Activated T-helper 2 cell treated with anti-CD3 and anti-CD28 coated beads, Interferon-gamma antibody, Interleukin-2, Interleukin-4, amounts not matched to agents 10 μg/mL and 5 μg/mL and 100 μg/mL, durations not matched to agents 14 hours and 24 hours and 36 hours (primary cell): ENCODE data around the gene ANKRD22. TPM values are rescaled to one million over a fixed set of nuclear protein-coding genes. Genes with fewer than 3 reads are reported as not detected.

Experiments
- DNase-seq: peaks from one replicate; pipeline ENCODE4 v3.0.0; 2021; ENCODE audit warnings: low spot score
- H3K27ac Mint-ChIP-seq: one replicate; pipeline ENCODE4 v1.8.0; 2021; ENCODE audit warnings: mixed read lengths
- H3K27me3 Mint-ChIP-seq: one replicate; pipeline ENCODE4 v1.8.0; 2021; ENCODE audit warnings: low read depth, mixed read lengths
- H3K36me3 Mint-ChIP-seq: one replicate; pipeline ENCODE4 v1.8.0; 2021; ENCODE audit warnings: low read depth, mixed read lengths
- H3K4me1 Mint-ChIP-seq: one replicate; pipeline ENCODE4 v1.8.0; 2021; ENCODE audit warnings: low read depth, mixed read lengths
- H3K4me3 Mint-ChIP-seq: one replicate; pipeline ENCODE4 v1.8.0; 2021; ENCODE audit warnings: low read depth, mild to moderate bottlenecking, moderate library complexity, mixed read lengths
- H3K9me3 Mint-ChIP-seq: one replicate; pipeline ENCODE4 v1.8.0; 2021; ENCODE audit warnings: mixed read lengths
- intact Hi-C: fragments of 100-400 bp; cut with micrococcal nuclease; formaldehyde crosslinking; loops from one replicate; pipeline ENCODE4 v1.15.1; 2023
- total RNA-seq: library from RNA; stranded (reverse); gene quantifications from 2 replicates; pipeline ENCODE4 v1.2.3, GENCODE V29; 2022

Gene ANKRD22
- total RNA-seq, 1 donor from 2014 or later, result not detected

DNA sequence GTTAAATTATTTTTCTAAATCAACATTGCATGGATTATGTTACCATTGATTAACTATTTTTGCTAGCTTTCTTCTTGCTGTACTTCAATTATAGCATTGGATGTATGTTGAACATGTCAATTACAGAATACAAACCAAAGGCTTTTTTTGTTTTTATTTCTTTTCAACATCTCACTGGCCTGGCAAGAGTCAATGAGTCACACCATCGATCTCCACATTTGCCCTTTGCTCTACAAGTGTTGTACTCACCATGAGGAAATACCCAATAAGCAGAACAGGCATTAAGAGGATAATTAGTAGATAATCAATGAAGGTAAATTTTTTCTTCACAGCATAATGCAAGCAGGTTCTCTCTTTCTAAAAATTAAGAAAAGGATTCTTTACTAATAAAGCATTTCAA, 23.3 kb downstream of the ANKRD22 start:
- peaks cover 72% of the 10 kb centered on the region for H3K4me1 Mint-ChIP-seq
- peaks cover 4% of the 10 kb centered on the region for H3K9me3 Mint-ChIP-seq
- no peaks in the 10 kb centered on the region for H3K27me3 Mint-ChIP-seq
- no peak for DNase-seq
- intact Hi-C loops, result loop anchor here (5.0 kb wide), 2 partner anchors 36 to 254 kb away; no protein-coding TSS in a partner anchor
- H3K4me3 Mint-ChIP-seq, result no peak overlapping the region
- H3K36me3 Mint-ChIP-seq, result peaks cover 16% of the 10 kb centered on the region
- H3K27ac Mint-ChIP-seq, result peak overlapping the region; percentile 21

DNA sequence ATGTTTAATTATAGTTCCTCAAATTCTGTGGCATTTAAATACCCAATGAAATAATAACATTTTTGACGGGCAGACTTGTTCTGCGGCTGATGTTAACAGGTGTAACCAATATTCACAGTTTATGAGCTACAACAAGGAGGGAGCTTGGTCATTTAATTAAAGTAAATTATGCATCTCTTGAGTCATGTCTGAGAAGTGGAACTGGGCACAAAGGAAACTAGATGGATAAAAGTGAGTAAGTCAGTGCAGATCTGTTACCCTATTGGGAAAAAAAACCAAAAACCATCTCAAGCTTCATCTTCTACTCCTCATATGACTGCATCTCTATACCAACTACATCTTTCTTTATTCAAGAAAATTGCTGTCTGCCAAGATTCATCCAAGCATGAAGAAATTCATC, 24.0 kb downstream of the ANKRD22 start:
- Mint-ChIP-seq H3K4me1 (peaks cover 66% of the 10 kb centered on the region), H3K4me3 (no peak overlapping the region), H3K36me3 (peaks cover 13% of the 10 kb centered on the region), H3K27me3 (no peaks in the 10 kb centered on the region), H3K27ac (peak overlapping the region; percentile 9), H3K9me3 (peaks cover 4% of the 10 kb centered on the region)
- intact Hi-C loops, result loop anchor here (2.0 to 5.0 kb wide), 4 partner anchors 35 to 255 kb away; no protein-coding TSS in a partner anchor
- no peak for DNase-seq

DNA sequence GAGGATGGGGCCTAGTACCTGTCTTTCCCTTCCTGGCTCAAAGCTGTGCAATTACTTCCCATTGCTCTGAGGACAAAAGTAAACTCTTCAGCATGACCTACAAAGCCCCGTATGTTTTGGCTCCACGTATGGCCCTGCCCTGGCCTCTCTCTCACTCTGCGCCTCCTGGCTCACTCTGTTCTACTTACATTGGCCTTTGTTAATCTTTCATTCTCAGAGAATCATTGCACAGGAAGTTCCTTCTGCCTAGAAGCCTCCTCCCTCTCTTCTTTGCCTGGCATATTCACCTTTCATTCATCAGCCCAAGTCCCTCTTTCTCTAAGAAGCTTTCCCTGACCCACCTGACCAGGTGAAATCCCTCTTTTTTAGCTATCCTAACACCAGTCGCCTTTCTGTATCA, 25.3 kb downstream of the ANKRD22 start:
- H3K4me1 Mint-ChIP-seq, result peaks cover 61% of the 10 kb centered on the region

DNA sequence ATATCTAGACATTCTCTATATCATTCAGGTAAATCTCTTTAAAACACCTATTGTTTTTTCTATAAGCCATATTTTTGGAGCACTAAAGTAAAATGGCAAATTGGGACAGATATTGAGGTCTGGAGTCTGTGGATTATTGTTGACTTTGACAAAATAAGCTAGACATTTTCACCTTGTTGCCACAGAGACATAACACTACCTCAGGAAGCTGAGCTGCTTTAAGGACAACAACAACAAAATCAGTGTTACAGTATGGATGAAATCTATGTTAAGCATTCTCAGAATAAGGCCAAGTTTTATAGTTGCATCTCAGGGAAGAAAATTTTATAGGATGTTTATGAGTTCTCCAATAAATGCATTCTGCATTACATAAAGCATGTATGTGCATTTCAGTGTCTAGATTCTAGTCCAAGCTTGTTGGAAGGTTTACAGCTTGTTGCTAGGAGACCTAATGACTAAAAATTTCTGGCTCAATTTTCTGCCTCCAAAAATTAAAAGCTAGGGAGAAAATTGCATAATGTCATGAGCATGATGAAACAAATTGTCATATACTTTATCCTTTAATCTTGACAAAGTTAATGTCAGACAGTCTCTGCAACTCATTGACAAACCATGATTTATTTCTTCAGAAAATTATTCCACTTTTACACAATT, 30.8 kb downstream of the ANKRD22 start:
- Mint-ChIP-seq H3K4me1 (peaks cover 23% of the 10 kb centered on the region), H3K27ac (no peak overlapping the region), H3K36me3 (peaks cover 3% of the 10 kb centered on the region), H3K27me3 (no peaks in the 10 kb centered on the region), H3K9me3 (no peaks in the 10 kb centered on the region), H3K4me3 (no peak overlapping the region)
- no peak for DNase-seq
- intact Hi-C loops, result no loop called here

More for the DNA sequence above, 25.3 kb downstream of the ANKRD22 start:
- peak overlapping the region; percentile 35 for H3K4me3 Mint-ChIP-seq
- H3K27me3 Mint-ChIP-seq, result no peaks in the 10 kb centered on the region
- intact Hi-C loops, result loop anchor here (2.0 to 5.0 kb wide), 4 partner anchors 34 to 256 kb away; no protein-coding TSS in a partner anchor
- H3K36me3 Mint-ChIP-seq, result peaks cover 13% of the 10 kb centered on the region
- H3K27ac Mint-ChIP-seq, result peak overlapping the region; percentile 58
- peaks cover 4% of the 10 kb centered on the region for H3K9me3 Mint-ChIP-seq
- no peak for DNase-seq

DNA sequence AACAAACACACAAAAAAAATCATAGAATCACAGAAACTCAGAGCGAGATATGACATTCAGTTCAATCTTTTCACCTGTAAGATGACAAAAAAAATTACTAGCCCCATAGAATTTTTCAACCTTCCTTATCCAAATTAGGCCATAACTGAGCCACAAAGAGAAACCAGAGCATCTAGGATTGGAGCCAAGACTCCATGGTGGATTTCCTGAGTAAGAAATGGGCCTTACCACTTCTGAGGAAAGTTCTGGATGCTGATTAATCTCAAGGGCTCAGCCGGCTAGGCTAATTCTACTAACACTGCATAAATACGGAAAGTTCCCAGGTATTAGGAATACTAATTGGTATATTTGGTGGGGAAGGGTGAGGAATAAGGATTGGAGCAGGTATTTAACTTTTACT, 32.4 kb downstream of the ANKRD22 start:
- intact Hi-C loops, result no loop called here
- Mint-ChIP-seq H3K4me3 (no peak overlapping the region), H3K4me1 (peaks cover 18% of the 10 kb centered on the region), H3K27ac (no peak overlapping the region), H3K9me3 (no peaks in the 10 kb centered on the region), H3K36me3 (peaks cover 3% of the 10 kb centered on the region), H3K27me3 (no peaks in the 10 kb centered on the region)
- no peak for DNase-seq

DNA sequence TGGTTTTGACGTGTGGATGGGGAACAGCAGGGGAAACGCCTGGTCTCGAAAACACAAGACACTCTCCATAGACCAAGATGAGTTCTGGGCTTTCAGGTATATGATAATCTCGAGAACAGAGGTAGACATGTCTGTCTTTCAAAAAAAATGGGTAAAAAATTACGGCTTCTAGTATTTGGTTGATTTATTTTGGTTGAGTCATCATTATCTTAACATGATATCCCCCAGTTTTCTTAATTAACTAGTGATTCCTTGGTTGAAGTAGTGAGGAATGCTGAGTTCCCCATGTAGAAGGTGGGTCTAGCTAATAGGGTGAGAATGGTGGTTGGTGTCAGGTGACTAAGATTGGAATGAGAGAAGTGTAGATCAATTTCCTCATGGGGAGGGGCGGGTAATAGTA, 38.4 kb downstream of the ANKRD22 start:
- Mint-ChIP-seq H3K9me3 (no peaks in the 10 kb centered on the region), H3K4me3 (no peak overlapping the region), H3K27me3 (peaks cover 12% of the 10 kb centered on the region), H3K27ac (no peak overlapping the region), H3K4me1 (peaks cover 29% of the 10 kb centered on the region), H3K36me3 (no peaks in the 10 kb centered on the region)
- no peak for DNase-seq
- intact Hi-C loops, result loop anchor here (5.0 kb wide), 1 partner anchor 86 kb away; no protein-coding TSS in a partner anchor

DNA sequence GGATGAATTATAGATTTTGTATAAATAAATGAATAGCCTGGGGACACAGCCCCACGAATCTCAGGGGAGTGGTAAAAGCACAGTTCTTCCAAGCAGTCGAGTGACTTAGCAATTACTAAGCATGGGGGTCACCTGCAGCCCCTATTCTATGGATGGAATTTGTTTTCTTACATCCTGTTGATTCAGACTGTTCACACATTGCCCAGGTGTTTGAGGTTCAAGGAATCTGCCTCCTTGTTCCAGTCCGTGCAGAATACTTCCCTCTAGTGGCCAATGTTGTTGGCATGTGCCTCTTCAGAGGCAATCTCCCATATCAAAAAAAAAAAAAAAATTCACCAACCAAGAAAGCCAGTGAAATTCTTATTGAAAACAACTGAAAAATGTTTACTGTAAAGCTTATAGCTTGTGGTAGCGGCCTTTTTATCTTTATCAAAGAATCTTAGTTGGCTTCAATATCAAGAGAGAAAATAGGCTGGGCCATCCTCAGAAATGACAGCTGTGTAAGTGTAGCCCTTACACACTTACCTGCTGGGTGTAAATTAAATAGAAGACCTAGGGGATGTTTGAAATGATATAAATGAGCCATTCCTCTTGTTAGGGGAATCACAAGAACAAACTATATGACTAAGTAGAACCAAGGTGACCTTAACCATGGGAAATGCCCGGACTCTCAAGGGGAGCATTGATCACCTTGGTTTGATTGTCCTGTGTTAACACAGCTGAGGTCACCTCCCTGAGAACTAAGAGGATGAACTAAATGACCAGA, 41.3 kb downstream of the ANKRD22 start:
- DNase-seq, result no peak
- Mint-ChIP-seq H3K9me3 (no peaks in the 10 kb centered on the region), H3K4me3 (no peak overlapping the region), H3K27me3 (peaks cover 14% of the 10 kb centered on the region), H3K36me3 (no peaks in the 10 kb centered on the region), H3K4me1 (peaks cover 28% of the 10 kb centered on the region), H3K27ac (no peak overlapping the region)
- intact Hi-C loops, result loop anchor here (1.0 to 5.0 kb wide), 3 partner anchors 20 to 122 kb away; no protein-coding TSS in a partner anchor

DNA sequence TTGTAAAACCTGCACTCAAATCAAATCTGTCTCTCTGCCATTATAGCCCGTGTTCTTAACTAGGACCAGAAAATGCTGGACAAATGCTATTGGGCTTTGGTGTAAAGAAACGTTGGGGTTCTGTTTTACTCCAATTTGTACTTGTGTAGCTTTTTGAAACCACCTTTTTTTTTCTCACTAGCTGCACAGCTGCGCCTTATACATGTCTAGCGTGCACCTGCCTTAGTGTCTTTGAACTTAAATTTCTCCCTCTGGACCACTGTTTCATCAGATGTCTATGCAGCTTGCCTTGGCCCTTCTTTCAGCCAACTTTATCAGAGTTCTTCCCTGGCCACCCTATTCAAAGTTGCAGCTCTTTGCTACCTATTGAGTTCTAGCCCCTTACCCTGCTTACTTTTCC, 42.0 kb downstream of the ANKRD22 start:
- Mint-ChIP-seq H3K27ac (no peak overlapping the region), H3K36me3 (no peaks in the 10 kb centered on the region), H3K27me3 (peaks cover 16% of the 10 kb centered on the region), H3K4me3 (no peak overlapping the region), H3K4me1 (peaks cover 28% of the 10 kb centered on the region), H3K9me3 (no peaks in the 10 kb centered on the region)
- intact Hi-C loops, result loop anchor here (1.0 to 10.0 kb wide), 4 partner anchors 21 to 245 kb away; no protein-coding TSS in a partner anchor
- no peak for DNase-seq

DNA sequence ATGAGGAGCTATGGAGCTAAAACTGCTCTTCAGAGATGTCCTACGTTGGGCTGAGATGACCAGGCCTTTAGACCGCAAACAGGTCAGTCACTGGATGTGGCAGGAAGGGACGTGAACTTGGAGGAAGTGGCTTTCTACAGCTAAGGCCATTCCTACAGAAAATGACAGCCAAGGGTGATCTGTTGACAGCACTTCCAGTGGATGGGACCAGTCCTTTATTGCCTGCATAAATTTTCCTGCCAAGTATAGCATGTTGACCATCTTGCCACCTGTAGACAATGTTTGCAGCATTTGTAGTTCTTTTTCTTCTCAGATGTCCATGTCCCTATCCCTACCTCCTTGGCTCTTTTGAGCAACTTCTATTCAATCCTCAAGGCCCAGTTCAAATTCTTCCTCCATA, 45.7 kb downstream of the ANKRD22 start:
- Mint-ChIP-seq H3K9me3 (no peaks in the 10 kb centered on the region), H3K4me1 (peaks cover 31% of the 10 kb centered on the region), H3K27me3 (peaks cover 24% of the 10 kb centered on the region), H3K27ac (no peak overlapping the region), H3K4me3 (no peak overlapping the region), H3K36me3 (no peaks in the 10 kb centered on the region)
- DNase-seq, result no peak
- intact Hi-C loops, result loop anchor here (10.0 kb wide), 1 partner anchor 241 kb away; no protein-coding TSS in a partner anchor

DNA sequence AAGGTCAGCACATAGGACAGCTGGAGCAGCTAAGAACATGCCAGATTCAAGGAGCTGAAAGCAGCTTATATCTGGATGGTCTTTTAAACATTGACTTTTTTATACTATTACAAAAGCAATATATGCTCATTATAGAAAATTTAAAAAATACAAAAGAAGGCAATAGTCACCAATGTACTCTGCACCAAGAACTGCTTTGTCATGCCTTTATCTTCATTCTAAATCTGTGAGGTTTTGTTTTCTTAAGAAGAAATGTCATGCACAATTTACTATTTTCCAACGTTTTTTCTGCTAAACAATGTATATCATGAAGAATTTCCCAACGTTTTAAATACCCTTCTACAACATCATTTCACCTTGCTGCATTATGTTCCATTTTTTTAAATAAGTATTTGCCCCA, 46.3 kb downstream of the ANKRD22 start:
- Mint-ChIP-seq H3K27ac (no peak overlapping the region), H3K9me3 (no peaks in the 10 kb centered on the region), H3K4me3 (no peak overlapping the region), H3K36me3 (no peaks in the 10 kb centered on the region), H3K4me1 (peaks cover 31% of the 10 kb centered on the region), H3K27me3 (peaks cover 21% of the 10 kb centered on the region)
- intact Hi-C loops, result loop anchor here (10.0 kb wide), 1 partner anchor 241 kb away; no protein-coding TSS in a partner anchor
- DNase-seq, result no peak

DNA sequence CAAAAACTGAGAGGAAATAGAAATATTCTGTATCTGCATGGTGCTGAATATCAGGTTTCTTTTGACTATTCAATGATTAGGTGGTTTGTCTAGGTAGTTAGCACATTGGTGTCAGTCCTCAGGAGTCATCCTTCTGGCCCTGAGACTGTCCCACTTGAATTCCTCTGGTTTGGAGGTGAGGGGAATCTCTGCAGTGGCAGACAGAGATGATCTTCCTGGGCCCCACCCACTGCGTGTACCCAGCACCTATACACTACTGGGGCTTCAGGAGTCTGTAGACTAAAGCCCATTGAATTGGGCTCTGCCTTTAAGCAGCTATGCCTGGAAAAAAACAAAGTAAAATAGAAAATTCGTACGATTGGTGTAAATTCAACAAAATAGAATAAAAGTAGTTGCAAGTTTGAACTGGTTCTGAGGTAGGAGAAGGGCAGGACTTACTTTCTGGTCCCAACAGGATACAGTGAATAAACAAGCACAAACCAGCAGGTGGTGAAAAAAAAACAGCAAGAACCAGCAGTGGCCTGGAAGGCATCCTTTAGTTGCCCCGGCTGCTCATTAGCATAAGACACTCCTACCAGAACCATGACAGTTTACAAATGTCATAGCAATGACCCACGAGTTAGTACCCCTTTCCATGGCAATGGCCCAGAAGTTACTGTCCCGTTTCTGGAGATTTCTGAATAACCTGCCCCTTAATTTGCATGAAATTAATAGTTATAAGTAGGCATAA, 47.4 kb downstream of the ANKRD22 start:
- H3K36me3 Mint-ChIP-seq, result no peaks in the 10 kb centered on the region
- no peak for DNase-seq
- H3K9me3 Mint-ChIP-seq, result no peaks in the 10 kb centered on the region
- H3K27me3 Mint-ChIP-seq, result peaks cover 18% of the 10 kb centered on the region
- intact Hi-C loops, result loop anchor here (10.0 kb wide), 1 partner anchor 239 kb away; no protein-coding TSS in a partner anchor
- no peak overlapping the region for H3K4me3 Mint-ChIP-seq
- no peak overlapping the region for H3K27ac Mint-ChIP-seq
- H3K4me1 Mint-ChIP-seq, result peaks cover 31% of the 10 kb centered on the region

DNA sequence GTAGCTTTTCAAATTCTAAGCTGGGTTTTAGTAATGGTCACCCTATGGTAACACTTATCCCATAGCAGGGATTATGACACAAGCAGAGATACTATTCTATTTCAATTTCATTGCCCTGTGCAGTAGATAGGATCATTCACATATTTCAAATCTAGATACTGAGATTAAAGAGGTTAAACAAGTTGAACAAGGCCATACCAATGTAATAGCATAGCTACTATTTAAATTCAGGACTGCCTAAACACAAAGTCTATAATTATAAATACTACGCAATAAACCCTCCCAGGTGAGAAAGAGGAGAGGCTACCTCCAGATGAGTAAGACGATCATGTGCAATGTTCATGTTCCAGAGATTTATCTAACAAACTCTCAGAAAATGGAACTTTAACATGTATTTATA, 48.0 kb downstream of the ANKRD22 start:
- Mint-ChIP-seq H3K27me3 (peaks cover 18% of the 10 kb centered on the region), H3K4me1 (peaks cover 31% of the 10 kb centered on the region), H3K36me3 (no peaks in the 10 kb centered on the region), H3K27ac (no peak overlapping the region), H3K4me3 (no peak overlapping the region), H3K9me3 (no peaks in the 10 kb centered on the region)
- intact Hi-C loops, result loop anchor here (10.0 kb wide), 1 partner anchor 239 kb away; no protein-coding TSS in a partner anchor
- DNase-seq, result no peak
